ENCODE measurements around the gene TMEM161B.

- TF ChIP-seq CTCF (IDR thresholded peaks at IDR 0.05; ENCODE audit: extremely low read depth in 1 of 2, insufficient read depth in 1 of 2, low read depth in 1 of 2, low read length in 2 of 2) (no peak), GATA2 (IDR thresholded peaks at IDR 0.05; ENCODE audit: insufficient read depth, insufficient read length, low read depth, low read length) (no peak), EZH2 (IDR thresholded peaks at IDR 0.05; ENCODE audit: borderline replicate concordance, low read depth, low read length, severe bottlenecking) (no peak), POLR2A (IDR thresholded peaks at IDR 0.05; ENCODE audit: low read depth, low read length) (no peak), POLR2AphosphoS5 (IDR thresholded peaks at IDR 0.05; ENCODE audit: insufficient read depth, low read depth, low read length) (no peak), MAX (IDR thresholded peaks at IDR 0.05; ENCODE audit: insufficient read depth, insufficient read length) (no peak), MYC (IDR thresholded peaks at IDR 0.05; ENCODE audit: low read depth, low read length) (no peak), JUN (IDR thresholded peaks at IDR 0.05; ENCODE audit: borderline replicate concordance, insufficient read depth, insufficient read length, low read depth) (no peak), FOS (IDR thresholded peaks at IDR 0.05; ENCODE audit: borderline replicate concordance, insufficient read depth, low read length) (no peak)
Measured at GRCh38 chr5:88145221-88145610, 123.4 kb downstream of the TMEM161B start.

All from endothelial cell of umbilical vein (primary cell).